HG03159 (cell line): ENCODE results near the gene VENTX.
"Not testable (repeated sequence)": the region's sequence is repeated elsewhere in the genome, so short reads cannot be mapped to it uniquely, and the experiment has no call there.

ENCODE experiments used
- ATAC-seq: cut with Tn5 transposase; IDR thresholded peaks from one replicate; pipeline ENCODE4 v1.9.1; 2021; ENCODE audit warnings: mild to moderate bottlenecking, moderate library complexity; ENCODE audit not compliant: unreplicated experiment

VENTX gene

DNA sequence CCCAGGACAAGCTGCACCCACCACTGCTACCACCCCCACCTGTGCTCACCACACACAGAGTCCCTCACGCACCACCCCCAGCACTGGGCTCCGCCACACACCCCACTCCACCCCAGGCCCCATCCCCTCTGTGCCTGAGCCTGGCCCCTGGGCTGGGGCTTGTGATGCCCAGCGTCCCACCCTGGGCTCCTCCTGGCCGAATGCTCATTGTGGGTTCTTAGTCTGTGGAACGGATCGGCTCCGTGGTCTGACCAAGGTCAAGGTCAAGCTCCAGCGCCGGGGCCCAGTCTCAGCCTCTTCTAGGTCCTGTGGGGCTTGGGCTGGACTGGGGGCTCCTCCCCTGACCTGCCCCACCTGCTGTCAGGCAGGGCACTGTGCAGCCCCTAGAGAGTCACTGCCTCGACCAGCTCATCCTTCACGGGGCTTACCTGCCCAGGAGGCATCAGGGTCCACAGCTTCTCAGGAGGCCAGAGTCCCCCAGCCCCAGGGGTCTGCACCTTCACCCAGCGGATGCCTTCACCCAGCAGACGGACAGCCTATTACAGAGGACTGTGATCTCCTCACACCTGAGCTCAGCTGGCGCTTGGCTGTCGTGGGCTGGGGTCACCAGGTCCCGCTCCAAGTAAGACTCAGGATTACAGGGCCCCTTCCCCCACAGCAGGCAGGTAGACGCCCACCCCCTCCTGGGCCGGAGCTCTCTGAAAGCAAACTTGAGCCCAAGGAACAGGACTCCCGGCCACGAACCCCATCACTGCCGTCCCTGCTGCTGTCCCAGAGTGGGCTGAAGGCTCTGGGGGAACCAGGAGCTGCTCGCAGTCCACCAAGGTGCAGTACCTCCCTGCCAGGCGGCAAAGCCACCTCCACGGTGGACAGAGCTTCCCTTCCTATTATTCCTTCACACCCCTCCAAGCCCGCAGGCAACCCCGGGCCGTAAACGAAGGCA lies 22.9 kb upstream of the VENTX start:
- no peak for ATAC-seq

DNA sequence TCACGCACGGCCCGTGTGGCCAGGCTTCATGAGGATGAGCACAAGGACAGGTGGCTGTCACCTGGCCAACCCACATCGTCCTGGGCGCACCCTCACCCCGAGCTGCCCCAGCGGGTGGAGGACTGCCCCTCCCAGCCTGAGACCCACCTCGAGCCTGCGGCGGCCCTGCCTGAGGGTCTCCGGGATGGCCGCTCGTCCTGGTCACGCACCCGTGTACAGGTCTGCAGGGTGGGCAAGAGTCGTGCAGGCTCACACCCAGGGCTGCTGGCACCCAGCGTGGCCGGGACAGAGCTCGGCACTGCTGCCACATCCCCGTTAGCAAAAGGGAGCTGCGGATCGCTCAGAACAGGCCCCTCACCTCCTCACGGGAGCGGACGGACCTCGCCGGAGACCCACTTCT lies 22.1 kb upstream of the VENTX start:
- no peak for ATAC-seq

DNA sequence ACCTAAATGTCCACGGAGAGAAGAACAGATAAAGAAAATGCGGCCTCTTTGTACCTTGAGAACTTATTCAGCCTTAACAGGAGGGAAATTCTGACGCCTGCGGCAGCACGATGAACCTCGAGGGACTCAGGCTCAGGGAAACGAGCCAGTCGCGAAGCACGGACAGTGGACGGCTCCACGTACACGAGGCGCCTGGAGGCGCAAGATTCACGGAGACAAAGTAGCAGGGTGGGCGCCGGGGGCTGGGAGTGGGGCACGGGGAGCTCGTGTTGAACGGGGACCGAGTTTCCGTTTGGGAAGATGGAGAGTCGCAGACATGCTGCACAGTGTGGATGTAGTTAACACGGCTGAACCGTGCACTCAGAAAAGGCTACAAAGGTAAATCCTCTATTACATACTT lies 20.9 kb upstream of the VENTX start:
- no peak for ATAC-seq

DNA sequence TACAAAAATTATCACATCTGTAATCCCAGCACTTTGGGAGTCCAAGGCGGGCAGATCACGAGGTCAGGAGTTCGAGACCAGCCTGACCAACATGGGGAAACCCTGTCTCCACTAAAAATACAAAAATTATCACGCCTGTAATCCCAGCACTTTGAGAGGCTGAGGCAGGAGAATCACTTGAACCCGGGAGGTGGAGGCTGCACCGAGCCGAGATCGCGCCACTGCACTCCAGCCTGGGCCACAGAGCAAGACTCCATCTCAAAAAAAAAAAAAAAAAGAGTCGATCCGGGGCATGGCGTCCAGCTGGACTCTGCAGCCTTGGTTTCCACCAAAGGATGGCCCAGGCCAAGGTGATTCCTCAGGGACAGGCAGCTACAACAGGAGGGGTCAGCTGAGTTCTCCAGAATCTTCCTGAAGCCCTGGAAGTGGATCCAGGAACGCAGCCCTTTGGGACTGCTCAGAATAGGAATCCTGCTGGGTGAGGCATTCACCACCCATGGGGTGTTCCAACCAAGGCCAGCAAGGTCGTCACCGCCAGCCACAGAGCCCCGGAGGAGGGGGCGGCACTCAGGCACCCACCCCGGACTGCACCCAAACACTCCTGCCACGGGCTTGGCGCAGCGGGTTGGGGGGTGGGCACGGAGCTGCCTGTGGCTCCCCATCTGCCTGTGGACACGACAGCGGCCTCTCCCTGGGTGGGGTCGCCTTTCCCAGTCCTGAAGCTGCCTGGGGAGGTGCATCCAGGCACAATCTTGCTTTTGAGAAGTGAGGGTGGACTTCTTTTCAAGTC lies 19.7 kb upstream of the VENTX start:
- no peak for ATAC-seq

DNA sequence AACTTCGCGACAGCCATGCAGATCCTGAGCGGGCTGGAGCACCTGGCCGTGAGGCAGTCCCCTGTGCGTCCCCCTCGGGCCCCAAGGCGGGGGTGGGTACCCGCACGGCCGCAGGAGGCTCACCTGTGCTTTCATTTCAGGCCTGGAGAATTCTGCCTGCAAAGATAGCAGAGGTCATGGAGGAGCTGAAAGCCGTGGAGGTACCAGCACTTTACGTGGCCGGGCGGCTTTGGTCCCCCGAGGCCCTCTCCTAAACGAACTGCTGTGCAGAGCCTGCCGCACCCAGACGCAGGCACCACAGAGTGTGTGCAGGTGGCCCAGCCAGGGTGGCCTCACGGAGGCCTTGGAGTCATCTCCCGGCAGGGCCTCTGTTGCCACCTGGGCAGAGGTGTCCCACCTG lies 18.8 kb upstream of the VENTX start:
- ATAC-seq = no peak

DNA sequence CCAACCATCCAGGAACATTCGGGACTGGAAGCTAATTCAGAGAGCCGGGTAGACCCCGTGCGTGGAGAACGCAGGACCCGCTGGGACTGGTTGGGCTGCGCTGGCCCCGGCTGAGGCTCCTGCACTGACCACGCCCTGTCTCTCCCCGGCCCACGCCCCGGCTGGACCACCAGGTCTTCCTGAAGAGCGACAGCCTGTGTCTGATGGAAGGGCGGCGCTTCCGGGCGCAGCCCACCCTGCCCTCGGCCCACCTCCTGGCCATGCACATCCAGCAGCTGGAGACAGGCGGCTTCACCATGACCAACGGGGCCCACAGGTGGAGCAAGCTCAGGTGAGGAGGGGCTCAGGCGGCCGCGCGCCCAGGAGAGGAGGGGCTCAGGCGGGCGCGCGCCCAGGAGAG lies 17.9 kb upstream of the VENTX start:
- ATAC-seq = no peak

DNA sequence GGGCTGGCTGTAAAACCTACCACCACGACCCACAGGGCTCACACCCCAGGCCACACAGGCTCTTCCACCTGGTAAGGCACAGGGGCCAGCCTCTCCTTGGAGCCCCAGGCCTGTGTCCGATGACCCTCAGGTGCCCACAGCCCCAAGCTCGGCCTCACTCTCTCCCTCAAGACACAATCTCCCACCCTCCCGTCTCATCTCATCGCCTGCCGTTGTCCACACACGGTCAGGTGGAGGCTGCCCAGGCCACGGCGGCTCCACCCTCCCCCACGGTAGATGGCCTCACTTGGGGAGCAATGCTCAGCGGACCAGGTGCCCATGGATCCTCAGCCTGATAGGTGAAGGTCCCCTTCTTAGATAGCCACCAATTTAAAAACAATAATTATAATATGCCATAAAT lies 16.3 kb upstream of the VENTX start:
- ATAC-seq = no peak

DNA sequence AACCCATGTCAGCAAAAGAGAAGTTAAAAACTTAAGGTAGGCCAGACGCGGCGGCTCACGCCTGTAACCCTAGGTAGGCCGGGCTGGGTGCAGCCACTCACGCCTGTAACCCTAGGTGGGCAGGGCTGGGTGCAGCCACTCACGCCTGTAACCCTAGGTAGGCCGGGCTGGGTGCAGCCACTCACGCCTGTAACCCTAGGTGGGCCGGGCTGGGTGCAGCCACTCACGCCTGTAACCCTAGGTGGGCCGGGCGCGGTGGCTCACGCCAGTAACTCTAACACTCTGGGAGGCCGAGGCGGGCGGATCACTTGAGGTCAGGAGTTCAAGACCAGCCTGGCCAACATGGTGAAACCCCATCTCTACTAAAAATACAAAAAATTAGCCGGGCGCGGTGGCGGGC lies 15.9 kb upstream of the VENTX start:
- ATAC-seq = not testable (repeated sequence)

DNA sequence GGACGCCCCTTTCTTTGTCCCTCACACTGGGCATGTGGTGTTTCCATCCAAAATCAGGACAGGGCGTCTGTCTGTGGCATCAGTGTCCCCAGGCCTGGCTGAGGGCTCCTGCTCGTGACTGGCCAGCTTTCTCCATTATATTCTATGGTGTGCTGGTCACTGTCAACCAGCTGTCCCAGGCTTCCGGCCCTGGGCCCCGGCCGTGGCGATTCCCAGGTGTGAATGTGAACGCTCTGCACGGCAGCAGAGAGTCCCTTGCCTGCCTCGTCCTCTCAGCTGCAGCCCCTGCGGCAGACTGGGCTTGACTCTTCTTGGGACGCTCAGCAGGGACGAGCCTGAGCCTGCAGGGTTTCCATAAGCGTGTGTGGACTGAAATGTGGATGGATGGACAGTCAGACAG lies 13.6 kb upstream of the VENTX start:
- ATAC-seq = no peak

DNA sequence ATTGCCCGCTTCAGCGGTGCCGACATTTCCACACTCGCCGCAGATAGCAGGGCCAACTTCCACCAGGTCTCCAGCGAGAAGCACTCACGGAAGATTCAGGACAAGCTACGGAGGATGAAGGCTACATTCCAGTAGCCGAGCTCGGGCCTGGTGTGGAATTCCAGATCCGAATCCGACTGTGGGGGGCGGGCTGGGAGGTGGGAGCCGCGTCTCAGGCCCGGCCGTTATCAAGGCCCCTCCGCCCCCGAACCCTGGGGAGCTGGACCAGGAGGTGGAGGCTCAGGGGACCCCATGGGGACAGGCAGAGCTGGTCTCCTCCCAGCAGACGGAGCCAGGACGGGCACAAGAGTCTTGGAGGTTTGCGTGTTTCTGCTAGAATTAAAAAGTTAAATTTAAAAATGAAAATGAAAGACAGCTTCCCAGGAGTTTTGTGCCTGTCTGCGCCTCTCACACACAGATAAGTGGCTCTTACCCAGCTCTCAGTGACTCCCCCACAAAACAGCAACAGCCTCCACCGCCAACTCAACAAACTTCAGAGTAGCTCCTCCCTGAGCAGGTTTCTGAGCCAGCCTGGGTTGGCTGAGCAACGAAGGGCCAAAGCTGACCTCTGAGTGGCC lies 12.8 kb upstream of the VENTX start:
- no peak for ATAC-seq

DNA sequence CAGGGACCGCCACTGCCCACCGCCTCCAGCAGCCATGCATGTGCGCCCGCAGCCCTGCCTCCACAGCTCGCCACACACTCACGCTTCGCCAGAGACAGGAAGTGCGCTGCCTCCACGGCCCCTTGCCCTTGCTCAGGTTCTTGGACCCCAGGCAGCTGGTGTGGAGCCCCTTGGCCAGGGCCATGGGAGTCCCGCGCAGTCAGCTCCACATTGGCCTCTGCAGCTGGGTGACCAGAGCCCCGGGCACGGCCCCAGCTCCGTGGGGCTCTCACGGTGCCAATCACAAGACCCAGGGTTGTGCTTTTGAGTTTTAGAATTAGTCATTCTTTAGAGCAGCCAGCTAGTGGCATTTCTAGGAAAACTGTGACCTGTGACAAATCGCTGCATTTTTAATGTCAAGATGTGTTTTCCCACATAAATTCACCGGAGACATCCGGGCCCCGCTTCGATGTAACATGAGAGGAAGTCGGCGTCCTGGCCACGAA lies 11.9 kb upstream of the VENTX start:
- ATAC-seq = no peak

DNA sequence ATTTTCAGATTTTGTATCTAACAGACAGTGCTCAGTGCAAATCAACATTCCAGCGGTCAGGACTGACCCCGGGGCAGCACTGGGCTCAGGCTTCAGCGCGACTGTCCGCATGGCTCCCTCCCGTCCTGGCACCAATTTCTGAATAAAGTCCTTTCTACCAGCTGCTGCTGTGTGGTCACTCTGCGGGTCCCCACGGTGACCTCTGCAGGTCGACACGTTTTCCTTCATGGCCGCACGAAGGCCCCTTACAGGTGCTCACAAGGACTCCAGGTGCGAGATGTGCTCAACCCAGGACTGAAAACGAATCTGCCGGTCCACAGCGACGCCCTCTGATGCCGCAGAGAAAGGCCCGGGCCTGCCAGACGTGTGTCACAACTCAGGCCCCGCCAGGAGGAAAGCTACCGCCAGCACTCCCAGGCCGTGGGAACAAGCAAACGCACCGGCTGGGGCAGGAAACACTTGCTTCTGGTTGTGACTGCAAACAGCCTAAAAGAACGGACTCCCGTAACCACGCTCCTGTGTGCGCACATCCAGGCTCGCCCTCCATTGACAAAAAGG lies 11.3 kb upstream of the VENTX start:
- no peak for ATAC-seq

DNA sequence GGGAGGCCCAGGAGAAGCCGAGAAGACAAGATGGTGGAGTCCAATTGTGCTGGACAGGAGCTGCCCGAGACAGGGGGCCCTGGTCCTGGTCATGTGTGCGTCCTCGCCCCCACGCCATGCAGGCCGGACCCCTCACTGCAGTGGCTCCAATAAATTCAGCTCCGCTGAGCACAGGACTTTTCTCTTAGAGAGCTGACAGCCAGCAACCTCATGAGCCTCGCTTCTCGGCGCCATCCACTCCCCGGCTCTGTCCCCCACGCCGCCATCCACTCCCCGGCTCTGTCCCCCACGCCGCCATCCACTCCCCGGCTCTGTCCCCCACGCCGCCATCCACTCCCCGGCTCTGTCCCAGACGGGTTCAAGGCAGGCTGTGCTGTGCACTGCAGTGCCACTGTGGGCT lies 10.4 kb upstream of the VENTX start:
- no peak for ATAC-seq

DNA sequence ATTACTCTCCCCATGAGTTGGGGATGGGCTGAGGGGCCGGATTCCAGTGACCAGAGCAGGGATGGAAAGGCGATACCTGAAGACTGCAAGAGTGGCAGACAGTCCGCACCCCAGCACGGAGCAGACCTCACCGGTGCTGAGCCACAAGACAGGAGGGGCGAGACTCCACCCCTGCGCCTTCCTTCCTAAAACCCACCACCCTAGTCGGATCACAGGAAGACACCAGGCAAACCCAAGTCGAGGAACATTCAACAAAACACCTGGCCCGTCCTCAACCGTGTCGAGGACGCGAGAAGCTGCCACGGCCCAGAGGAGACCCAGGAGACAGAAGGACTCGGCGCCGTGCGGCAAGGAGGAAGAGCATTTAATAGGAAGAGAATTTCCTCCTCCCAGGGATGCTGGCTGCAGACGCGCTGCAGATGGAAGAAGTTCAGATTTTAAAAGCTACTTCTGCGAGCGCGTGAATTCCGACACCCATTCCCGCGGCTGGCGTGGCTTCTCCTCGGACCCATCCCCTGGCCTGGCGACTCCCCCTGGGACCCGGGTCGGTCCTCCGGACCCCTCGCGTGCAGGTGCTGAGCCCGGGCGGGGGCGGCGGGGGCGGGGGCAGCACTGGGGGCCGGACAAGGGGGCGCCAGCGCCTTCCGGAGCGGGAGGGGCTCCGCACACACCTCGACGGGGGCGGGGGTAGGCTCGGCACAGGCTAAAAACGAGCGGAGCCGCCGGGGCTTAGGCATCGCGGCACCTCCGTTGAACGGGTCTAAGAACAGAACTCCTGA lies 8.2 kb upstream of the VENTX start:
- no peak for ATAC-seq

DNA sequence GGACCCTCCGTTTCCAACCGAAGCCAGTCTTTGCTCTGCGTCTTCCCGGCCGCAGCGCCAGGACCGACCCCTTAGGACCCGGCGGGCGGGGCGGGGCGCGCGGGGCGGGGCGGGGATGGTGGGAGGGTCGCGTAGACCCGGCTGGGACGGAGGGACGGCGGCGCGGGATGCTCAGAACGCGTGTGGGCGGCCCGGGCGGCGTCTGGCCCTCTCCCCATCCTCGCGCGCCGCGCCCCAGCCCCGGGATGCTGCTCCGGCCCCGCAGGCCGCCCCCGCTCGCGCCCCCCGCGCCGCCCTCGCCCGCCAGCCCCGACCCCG lies 7.7 kb upstream of the VENTX start, which contains the start of gene UTF1:
UTF1 (plus strand) TSS at position 174 of the 318 bp plus-strand sequence; CDS start at position 246, 72 bp downstream.
- no peak for ATAC-seq

DNA sequence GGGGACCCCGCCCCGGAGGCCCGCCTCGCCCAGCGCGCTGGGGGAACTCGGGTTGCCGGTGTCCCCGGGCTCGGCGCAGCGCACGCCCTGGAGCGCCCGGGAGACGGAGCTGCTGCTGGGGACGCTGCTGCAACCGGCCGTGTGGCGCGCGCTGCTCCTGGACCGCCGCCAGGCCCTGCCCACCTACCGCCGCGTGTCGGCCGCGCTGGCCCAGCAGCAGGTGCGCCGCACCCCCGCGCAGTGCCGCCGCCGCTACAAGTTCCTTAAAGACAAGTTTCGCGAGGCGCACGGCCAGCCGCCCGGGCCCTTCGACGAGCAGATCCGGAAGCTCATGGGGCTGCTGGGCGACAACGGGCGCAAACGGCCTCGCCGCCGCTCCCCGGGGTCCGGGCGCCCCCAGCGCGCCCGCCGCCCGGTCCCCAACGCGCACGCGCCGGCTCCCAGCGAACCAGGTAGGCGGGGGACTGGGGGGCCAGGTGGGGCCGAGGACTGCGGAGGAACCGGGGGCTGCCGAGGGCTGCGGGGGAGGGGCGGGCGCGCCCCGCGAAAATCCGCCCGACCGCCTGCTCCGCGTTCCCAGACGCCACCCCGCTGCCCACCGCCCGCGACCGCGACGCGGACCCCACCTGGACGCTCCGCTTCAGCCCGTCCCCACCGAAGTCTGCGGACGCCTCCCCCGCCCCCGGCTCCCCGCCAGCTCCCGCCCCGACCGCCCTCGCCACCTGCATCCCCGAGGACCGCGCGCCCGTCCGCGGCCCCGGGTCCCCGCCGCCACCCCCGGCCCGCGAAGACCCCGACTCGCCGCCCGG lies 7.1 kb upstream of the VENTX start:
- no peak for ATAC-seq

DNA sequence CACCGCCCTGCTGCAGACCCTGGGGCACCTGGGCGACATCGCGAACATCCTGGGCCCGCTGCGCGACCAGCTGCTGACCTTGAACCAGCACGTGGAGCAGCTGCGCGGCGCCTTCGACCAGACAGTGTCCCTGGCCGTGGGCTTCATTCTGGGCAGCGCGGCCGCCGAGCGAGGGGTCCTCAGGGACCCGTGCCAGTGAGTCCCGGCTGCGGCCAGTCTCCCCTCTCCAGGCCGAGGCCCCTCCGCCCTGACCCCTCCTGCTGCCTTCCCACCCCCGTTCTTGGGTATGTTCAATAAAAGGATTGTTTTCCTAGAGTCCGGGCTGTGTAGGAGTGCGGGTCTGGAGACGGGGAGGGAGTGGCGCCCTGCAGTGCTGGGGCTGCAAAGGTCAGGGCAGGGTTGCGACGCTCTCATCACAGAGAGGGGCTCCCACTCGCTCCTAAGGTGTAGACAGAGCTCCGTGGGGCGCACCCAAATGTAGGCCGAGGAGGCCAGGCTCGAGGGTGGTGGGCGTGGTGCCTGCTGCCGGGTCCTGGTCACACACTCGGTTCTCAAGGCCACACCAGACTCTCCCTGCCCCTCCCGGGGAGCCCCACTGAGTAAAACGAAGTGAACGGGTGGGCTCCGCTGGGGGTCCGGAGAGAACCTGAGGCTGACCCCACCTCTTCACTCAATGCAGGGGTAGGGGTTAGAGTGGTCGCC lies 6.3 kb upstream of the VENTX start:
- ATAC-seq = no peak

DNA sequence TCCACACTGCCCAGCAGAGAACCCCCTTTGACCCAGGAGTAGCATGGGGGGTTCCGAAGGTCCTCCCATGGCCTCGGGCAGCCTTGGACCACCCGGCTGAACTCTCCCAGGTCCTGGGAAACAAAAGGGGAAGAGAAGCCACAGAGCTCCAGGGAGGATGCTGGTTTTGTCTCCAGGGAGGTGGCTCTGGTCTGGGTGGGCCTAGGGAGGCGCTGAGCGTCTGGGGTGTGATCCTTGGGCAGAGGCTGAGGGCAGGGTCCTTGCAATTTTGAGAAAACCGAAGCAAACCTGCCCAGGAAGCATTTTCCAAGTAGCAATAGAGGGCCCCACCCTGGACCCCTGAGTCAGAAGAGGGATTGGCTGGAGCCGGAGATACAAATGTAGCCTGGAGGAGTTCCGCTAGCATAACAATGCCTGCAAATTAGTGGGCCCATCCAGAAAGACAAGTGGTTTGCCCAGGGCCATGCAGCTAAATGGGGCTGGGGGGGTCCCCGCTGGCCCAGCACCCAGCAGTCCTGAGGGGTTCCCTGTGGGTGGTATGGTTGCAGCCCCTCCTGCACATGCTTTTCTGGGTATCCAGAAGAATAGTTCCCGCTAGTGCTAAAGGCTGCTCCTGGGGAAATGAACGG lies 5.6 kb upstream of the VENTX start:
- no peak for ATAC-seq

DNA sequence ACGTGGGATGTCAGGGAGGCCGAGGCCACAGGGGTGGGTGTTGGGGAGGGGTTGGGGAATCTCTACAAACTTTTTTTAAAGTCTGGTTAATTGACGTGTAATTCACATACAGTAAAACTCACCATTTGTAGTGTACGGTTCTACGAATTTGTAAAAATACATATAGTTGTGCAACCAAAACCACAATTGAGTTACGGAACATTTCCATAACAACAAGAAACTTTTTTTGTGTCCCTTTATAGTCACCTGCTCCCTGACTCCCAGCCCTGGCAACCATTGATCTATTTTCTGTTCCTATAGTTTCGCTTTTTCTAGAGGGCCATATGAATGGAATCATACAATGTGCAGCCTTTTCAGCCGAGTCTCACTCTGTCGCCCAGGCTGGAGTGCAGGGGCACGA lies 2.9 kb upstream of the VENTX start:
- ATAC-seq = not testable (repeated sequence)
